Regular cardiac myocyte (primary cell): ENCODE measurements around the gene TRPM8. TPM values are rescaled to one million over a fixed set of nuclear protein-coding genes. Genes with fewer than 3 reads are reported as not detected.

Source experiments
- total RNA-seq: library from RNA; depleted of rRNA; stranded (reverse); fragments of >200 nt; gene quantifications from 2 replicates; pipeline ENCODE4 v1.2.3, GENCODE V29; 2014

TRPM8 gene
- under 0.01 and 0.28 TPM in 2 replicates for total RNA-seq

GRCh38 chr2:233917116-233917515 is at the start of gene TRPM8:
Gene TRPM8 (plus strand): TSS chr2:233917373. CDS start chr2:233926538, 9,165 bp downstream.

GRCh38 chr2:233867993-233868532 is 49.1 kb upstream of the TRPM8 start, which contains the start of gene MSL3B:
Gene MSL3B (minus strand): TSS chr2:233868386.

DNA sequence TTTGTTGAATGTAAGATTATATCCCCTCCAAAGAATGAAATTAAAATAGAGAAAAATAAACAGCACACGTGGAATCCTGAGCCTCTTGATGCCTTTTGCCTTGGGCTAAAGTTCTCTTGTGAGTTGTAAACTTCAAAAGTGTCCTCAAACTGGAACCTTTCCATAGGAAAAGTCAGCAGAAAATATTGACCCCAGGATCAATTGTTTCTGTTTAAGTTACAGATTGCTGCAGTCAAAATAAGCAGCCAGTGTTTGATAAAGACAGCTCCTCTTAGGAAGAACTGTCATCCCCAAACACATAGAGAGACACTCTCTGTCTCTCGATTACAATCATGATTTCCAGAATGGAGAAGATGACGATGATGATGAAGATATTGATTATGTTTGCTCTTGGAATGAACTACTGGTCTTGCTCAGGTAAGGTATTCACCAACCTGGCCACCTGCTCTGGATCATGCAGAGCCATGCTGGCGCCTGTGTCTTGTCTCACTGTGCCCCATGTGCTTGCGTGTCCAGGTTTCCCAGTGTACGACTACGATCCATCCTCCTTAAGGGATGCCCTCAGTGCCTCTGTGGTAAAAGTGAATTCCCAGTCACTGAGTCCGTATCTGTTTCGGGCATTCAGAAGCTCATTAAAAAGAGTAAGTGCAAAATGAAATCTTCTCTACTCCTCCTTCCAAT is 133.4 kb downstream of the TRPM8 start, which contains the start of gene SPP2:
Gene SPP2 (plus strand): TSS at position 248 of the 681 bp plus-strand sequence. CDS start 85 bp downstream, at position 333.

Other genes with a start within 250 kb of the TRPM8 start
- under 0.01 TPM in 2 replicates for gene UGT1A9, start 245.5 kb upstream of the TRPM8 start, total RNA-seq
- gene UGT1A7, start 235.5 kb upstream of the TRPM8 start, total RNA-seq = not detected in 2 replicates
- 0.58 and 1.4 TPM in 2 replicates for gene UGT1A6, start 224.5 kb upstream of the TRPM8 start, total RNA-seq
- gene UGT1A5, start 204.5 kb upstream of the TRPM8 start, total RNA-seq = not detected in 2 replicates
- gene UGT1A4, start 198.6 kb upstream of the TRPM8 start, total RNA-seq = 0.28 TPM in 1 of 2 replicates, not detected in the other
- not detected in 2 replicates for gene UGT1A3, start 188.3 kb upstream of the TRPM8 start, total RNA-seq
- not detected in 2 replicates for gene UGT1A1, start 157.1 kb upstream of the TRPM8 start, total RNA-seq
- not detected in 2 replicates for gene MROH2A, start 139.0 kb upstream of the TRPM8 start, total RNA-seq
- gene HJURP, start 62.8 kb upstream of the TRPM8 start, total RNA-seq = 4.2 and 43.1 TPM in 2 replicates
- gene SPP2, start 133.3 kb downstream of the TRPM8 start, total RNA-seq = not detected in 2 replicates